GM13976 (cell line): ENCODE data around the gene ZDBF2.
"Not testable (repeated sequence)": the region's sequence is repeated elsewhere in the genome, so short reads cannot be mapped to it uniquely, and the experiment has no call there.

Source experiments
- DNase-seq: peaks from one replicate; pipeline ENCODE4 v3.0.0; 2012; ENCODE audit warnings: low spot score
- in situ Hi-C: fragments of 300-500 bp; cut with MboI; formaldehyde crosslinking; loops from one replicate; pipeline ENCODE4 v1.12.0; 2022; ENCODE audit warnings: low sequenced_read_pairs, mixed read lengths, inconsistent platforms; ENCODE audit not compliant: unreplicated experiment
- TF ChIP-seq, protein P1 (sequence below): IDR thresholded peaks from 2 replicates; pipeline ENCODE4 v1.5.1; 2012; ENCODE audit warnings: borderline replicate concordance, mild to moderate bottlenecking; ENCODE audit not compliant: insufficient read depth; ENCODE audit errors: extremely low read depth, missing control alignments, control extremely low read depth

ZDBF2 gene

DNA sequence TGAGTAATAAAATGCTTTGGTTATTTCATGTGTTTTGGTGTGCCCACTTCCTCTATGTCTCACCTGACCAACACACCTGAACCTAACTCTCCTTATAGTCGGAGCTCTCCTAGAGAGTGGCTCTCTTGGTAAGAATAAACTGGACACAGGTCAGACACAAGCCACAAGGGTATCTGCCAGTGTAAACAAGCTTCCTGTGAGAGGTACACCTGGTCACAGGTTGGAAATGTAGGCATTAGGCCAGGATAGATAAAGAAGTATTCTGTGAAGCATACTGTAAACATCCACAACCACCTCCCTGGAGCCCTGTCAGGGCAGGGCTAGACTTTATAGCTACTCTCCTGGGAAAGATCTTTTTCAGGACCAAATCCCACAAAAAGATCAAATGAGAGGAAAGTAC is 69.4 kb downstream of the ZDBF2 start:
- in situ Hi-C loops = no loop called here
- no peak for DNase-seq
- TF ChIP-seq, protein P1, sequence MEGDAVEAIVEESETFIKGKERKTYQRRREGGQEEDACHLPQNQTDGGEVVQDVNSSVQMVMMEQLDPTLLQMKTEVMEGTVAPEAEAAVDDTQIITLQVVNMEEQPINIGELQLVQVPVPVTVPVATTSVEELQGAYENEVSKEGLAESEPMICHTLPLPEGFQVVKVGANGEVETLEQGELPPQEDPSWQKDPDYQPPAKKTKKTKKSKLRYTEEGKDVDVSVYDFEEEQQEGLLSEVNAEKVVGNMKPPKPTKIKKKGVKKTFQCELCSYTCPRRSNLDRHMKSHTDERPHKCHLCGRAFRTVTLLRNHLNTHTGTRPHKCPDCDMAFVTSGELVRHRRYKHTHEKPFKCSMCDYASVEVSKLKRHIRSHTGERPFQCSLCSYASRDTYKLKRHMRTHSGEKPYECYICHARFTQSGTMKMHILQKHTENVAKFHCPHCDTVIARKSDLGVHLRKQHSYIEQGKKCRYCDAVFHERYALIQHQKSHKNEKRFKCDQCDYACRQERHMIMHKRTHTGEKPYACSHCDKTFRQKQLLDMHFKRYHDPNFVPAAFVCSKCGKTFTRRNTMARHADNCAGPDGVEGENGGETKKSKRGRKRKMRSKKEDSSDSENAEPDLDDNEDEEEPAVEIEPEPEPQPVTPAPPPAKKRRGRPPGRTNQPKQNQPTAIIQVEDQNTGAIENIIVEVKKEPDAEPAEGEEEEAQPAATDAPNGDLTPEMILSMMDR = no peak

DNA sequence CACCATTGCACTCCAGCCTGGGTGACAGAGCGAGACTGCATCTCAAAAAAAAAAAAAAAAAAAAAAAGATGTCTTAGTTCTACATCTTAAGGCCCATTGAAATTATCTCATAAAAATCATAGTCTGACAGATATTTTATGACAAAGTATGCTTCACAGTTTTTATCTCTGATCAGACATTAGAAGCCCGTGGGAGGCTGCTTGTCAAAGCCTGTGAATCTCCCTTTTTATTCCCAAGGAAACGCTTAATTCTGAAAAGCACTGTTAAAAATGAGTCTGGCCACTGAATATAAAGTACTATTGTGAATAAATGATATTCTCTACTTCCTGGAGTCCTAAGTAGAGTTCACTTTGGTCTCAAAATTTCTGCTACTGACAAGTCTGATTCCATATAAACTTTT is 71.1 kb downstream of the ZDBF2 start:
- TF ChIP-seq, protein P1 = no peak
- in situ Hi-C loops = no loop called here
- DNase-seq = no peak

DNA sequence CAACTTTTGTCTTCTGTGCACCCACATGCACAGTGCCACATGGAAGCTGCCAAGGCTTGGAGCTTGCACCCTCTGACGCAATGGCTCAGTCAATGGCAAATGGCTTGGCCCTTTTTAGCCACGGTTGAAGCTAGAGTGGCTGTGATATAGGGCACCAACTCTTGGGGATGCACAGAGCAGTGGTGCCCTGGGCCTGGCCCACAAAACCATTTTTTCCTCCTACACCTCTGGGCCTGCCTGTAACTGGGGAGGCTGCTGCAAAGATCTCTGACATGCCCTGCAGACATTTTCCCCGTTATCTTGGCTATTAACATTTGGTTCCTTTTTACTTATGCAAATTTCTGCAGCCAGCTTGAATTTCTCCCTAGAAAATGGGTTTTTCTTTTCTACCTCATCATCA is 74.9 kb downstream of the ZDBF2 start:
- in situ Hi-C loops = no loop called here
- DNase-seq = no peak
- TF ChIP-seq, protein P1 = no peak

DNA sequence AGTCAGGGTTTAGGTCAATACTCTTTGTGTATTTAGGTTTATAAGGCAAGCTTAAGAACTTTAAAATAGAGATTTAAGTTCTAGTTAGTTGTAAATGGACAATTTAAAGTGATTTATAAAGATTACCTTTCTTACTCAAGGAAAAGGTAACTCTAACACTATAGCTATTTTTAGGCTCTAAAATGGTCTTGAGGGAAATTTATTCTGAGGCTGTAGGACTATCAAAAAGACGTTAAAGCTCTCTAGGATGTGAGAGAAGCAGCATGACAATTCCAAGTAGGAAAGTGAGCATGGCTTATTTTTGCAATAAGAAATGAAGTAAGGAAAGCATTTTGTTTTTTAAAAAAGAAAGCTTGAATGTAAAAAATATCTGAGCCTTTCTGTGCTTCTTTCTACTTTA is 78.1 kb downstream of the ZDBF2 start:
- in situ Hi-C loops = no loop called here
- TF ChIP-seq, protein P1 = no peak
- DNase-seq = no peak

DNA sequence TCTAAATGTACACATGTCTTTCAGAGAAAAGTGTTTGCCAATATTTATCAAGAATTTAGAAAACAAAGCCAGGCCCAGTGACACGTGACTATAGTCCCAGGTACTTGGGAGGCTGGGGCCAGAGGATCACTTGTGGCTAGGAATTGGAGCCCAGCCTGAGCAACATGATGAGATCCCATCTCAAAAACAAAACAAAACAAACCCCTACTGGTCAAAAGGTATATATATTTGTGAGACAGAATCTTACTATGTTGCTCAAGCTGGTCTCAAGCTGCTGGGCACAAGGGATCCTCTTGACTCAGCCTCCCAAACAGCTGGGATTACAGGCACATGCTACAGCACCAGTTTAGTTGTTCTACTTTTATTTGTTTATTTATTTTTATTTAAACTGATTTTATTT is 79.2 kb downstream of the ZDBF2 start:
- in situ Hi-C loops = no loop called here
- TF ChIP-seq, protein P1 = no peak
- DNase-seq = no peak

DNA sequence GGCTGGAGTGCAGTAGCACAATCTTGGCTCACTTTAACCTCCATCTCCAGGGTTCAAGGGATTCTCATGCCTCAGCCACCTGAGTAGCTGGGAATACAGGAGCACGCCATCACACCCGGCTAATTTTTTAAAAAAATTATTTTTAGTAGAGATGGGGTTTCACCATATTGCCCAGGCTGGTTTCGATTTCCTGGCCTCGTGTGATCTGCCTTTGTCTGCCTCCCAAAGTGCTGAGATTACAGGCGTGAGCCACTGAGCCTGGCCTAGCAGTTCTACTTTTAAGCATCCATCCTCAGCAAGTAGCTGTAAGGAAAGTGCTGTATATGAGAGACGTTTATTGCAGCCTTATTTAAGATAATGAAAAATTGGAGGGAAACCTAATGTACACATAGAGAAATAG is 79.7 kb downstream of the ZDBF2 start:
- no peak for DNase-seq
- in situ Hi-C loops = no loop called here
- TF ChIP-seq, protein P1 = no peak

DNA sequence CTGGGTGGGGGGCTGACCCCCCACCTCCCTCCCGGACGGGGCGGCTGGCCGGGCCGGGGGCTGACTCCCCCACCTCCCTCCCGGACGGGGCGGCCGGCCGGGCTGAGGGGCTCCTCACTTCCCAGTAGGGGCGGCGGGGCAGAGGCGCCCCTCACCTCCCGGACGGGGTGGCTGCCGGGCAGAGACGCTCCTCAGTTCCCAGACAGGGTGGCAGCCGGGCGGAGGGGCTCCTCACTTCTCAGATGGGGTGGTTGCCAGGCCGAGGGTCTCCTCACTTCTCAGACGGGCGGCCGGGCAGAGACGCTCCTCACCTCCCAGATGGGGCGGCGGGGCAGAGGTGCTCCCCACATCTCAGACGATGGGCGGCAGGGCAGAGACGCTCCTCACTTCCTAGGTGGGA is 82.4 kb downstream of the ZDBF2 start:
- DNase-seq, in situ Hi-C loops: not testable (repeated sequence)

DNA sequence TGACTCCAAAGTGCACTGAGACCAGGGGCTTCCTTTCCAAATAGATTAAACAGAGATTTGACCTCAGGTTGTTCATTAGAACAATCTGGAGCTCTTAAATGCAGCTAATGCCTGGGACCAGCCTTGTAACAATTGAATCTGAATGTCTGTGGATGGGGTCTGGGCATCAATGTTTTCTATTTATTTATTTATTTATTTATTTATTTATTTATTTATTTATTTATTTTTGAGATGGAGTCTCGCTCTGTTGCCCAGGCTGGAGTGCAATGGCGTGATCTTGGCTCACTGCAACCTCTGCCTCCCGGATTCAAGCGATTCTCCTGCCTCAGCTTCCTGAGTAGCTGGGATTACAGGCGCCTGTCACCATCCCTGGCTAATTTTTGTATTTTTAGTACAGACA is 86.4 kb downstream of the ZDBF2 start:
- in situ Hi-C loops, DNase-seq: not testable (repeated sequence)
